Transverse colon (tissue), 3 donors: ENCODE data around the gene FAM169A.

Source experiments
- CTCF ChIP-seq, 5 experiments: fragments of 200-600 bp in 3 of 5; fragments of 450-650 bp in 2 of 5; sonication (generic) in 3 of 5; IDR thresholded peaks; 1 replicate in 2 of 5; 2 replicates in 3 of 5; pipeline ENCODE4 v1.5.1; 2016 to 2017; ENCODE audit warnings: antibody characterized with exemption in 5 of 5, inconsistent platforms in 3 of 5, mild to moderate bottlenecking in 2 of 5, moderate library complexity in 1 of 5
- EP300 ChIP-seq: sonication (generic); formaldehyde crosslinking; IDR thresholded peaks from one replicate; pipeline ENCODE4 v1.6.1; 2017; ENCODE audit warnings: antibody characterized with exemption, low read depth
- POLR2A ChIP-seq: fragments of 450-650 bp; IDR thresholded peaks from one replicate; pipeline ENCODE4 v1.6.1; 2016; ENCODE audit warnings: antibody characterized with exemption, mild to moderate bottlenecking, moderate library complexity

- no peak for TF ChIP-seq CTCF (IDR thresholded peaks at IDR 0.05)
- no peak for TF ChIP-seq POLR2A
- no peak for TF ChIP-seq EP300
Observed at GRCh38 chr5:74853256-74853655, 12.9 kb downstream of the FAM169A start.
